GM21723 (cell line): ENCODE data around the gene RASSF6.
"Not testable (repeated sequence)": the region's sequence is repeated elsewhere in the genome, so short reads cannot be mapped to it uniquely, and the experiment has no call there.

Source experiments
- ATAC-seq: cut with Tn5 transposase; IDR thresholded peaks from one replicate; pipeline ENCODE4 v1.9.1; 2021; ENCODE audit warnings: mild to moderate bottlenecking, moderate library complexity; ENCODE audit not compliant: unreplicated experiment

RASSF6 gene

DNA sequence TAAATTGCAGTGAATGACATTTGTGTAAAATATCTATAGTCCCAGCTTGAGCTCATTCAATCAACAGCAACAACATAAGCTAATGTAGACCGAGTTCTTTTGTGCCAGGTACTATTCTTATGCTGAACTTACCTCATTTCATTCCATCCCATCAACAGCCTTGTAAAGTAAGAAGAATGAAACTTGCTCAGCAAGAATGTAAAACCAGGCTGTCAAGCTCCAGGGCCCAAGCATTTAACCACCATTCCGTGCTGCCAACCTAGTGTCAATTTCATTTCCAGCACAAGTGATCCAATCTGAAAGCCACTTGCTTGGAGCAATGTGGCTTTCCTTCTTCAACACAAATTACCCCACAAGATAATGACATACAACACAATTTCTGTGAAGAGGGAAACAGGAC is 36.6 kb downstream of the RASSF6 start:
- no peak for ATAC-seq

GRCh38 chr4:73577371-73577770 is 42.9 kb downstream of the RASSF6 start:
- ATAC-seq: no peak

GRCh38 chr4:73576381-73576780 is 43.9 kb downstream of the RASSF6 start:
- no peak for ATAC-seq

GRCh38 chr4:73575660-73576059 is 44.6 kb downstream of the RASSF6 start:
- no peak for ATAC-seq

- peak; percentile 92 for ATAC-seq
Measured at GRCh38 chr4:73573794-73574528, 46.3 kb downstream of the RASSF6 start.

DNA sequence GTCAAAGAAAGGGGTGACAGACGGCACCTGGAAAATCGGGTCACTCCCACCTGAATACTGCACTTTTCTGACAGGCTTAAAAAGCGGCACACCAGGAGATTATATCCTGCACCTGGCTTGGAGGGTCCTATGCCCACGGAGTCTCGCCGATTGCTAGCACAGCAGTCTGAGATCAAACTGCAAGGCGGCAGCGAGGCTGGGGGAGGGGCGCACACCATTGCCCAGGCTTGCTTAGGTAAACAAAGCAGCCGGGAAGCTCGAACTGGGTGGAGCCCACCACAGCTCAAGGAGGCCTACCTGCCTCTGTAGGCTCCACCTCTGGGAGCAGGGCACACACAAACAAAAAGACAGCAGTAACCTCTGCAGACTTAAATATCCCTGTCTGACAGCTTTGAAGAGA is 69.4 kb downstream of the RASSF6 start:
- ATAC-seq: not testable (repeated sequence)

- no peak for ATAC-seq
Measured at GRCh38 chr4:73544620-73545019, 75.6 kb downstream of the RASSF6 start.

DNA sequence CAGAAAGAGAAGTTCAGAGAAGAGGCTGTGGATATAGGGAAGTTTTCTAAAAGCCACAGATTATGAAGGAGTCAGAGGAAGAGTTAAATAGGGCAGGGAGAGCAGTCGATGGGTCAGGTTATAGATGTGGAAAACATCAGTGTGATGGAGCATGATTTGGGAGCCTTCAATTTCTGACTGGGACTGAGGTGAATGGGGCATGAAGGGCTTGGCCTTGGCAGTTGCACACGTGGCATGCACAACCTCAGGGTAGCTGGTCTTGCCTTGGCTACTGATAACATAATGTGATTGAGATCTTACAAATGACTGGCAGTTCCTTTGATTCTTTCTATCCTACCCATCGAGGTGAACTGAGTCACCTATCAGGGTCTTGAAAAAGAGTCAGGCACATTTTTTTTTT is 79.0 kb downstream of the RASSF6 start:
- ATAC-seq: no peak

DNA sequence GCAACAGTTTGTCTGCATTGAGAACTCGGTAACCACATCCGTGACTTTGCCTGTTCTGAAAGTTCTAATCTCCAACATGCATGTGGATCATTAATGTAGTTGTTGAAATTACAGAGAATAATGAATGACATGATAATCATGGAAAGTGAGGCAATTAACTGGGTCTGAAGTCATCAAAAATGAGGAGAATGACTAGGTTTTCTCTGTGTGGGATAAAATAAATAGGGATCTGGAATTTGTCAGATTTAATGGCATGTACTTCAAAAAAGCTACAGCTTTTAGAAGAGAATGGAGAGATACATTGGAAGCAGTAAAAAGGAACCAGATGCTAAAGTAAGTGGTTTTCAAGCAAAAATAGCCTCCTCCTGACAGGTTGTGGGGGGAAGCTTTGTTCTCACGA is 79.4 kb downstream of the RASSF6 start:
- ATAC-seq: no peak

DNA sequence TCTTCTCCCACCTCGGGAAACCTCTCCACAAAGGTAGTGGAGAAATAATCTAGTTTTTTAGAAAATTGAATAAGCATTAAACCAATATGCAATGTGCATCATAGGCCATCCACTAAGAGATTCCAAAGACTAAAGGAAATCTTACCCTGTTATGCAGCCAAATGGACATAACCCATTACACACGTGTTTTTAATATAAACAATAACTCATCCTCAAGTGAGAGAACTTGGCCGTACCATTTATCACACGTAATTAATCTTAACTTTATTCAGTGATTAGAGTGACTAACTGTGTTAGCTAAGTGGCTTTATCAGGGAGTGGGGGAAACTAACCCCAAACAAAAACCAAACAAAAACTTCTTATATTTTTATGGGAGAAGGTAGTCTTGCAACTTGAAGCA is 80.8 kb downstream of the RASSF6 start:
- no peak for ATAC-seq

GRCh38 chr4:73538162-73538561 is 82.1 kb downstream of the RASSF6 start:
- ATAC-seq: no peak

DNA sequence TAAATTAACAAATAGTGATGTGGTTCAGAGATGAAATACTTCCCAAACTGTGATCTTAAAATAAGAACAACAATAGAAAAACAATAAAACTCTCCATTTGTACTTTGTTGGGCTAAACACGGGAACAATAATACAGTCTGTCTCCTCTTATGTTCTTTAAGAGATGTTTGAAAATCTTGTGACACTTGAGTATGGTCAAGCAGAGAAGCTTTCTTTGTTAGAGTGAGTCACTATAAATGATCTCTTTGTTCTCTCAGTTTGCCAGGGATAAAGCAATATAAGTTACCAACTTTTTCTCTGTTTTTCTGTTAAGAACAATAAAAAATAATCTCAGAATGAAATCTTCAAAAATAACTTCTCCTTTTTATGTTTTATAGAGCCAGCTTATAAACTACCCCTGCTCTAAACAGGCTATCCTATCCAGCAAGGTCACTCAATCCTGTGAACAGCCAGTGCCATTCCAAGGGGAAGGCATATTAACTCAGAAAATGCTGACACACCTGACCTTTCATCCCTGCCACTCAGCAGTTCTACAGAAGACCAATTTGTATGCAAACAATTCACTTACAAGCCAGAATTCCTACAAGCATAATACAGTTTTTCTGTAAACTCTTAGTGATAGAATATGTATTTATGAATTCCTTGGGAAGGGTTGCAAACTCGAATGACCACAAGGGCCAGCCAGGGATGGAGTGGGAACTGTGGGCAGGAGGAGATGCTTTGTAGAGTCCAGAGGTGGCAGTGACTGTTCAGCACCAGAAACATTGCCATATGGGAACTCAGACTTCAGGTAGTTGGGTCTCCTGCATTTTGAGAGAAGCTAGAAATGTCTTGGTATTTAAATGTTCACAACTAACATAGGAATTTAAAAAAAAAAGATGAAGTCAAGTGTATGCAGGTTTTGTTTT is 86.5 kb downstream of the RASSF6 start:
- ATAC-seq: no peak

GRCh38 chr4:73528171-73528570 is 92.1 kb downstream of the RASSF6 start:
- no peak for ATAC-seq

DNA sequence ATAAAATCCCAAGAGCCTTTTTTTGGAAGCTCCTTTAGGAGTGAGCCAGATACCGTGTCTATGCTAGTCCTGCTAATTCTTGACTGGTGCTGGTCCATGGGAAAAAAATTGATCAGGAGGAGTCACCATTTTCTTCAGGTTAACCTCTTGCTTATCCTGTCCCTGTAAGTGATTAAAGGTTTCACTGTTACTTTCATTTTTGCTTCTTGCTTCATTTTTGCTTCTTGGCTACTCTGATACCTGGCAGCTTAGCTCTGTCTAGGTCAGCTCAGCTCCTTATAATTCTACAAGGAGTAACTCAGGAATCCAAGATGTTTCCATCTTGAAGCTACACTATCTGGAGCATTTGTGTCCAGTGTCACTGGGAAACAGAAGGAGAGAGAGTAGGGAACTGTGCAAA is 93.0 kb downstream of the RASSF6 start:
- peak; percentile 66 for ATAC-seq

DNA sequence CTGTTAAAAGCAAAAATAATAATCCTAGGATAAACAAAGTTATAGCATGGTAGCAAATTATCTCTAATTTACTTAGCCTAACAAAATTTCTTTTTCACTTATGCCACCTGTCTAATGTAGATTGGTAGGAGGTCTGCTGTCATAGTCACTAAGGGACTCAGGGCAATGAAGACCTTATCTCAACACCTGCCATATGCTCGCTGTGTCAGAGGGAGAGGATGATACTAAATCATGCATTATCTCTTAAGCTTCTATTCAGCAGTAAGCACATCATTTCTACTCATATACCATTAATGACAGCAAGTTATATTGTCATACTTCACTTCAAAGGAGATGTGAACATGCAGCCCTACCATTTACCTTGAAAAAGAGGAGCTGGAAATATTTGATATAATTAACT is 94.6 kb downstream of the RASSF6 start:
- ATAC-seq: no peak

- ATAC-seq: no peak
Measured at GRCh38 chr4:73523126-73523525, 97.1 kb downstream of the RASSF6 start.
